NT2/D1 (cell line): ENCODE data around the gene FOXG1.

Experiments
- SUZ12 ChIP-seq: IDR thresholded peaks from 2 replicates; pipeline ENCODE4 v1.6.1; 2011; ENCODE audit not compliant: insufficient read length, insufficient read depth; ENCODE audit errors: extremely low read depth
- ZNF274 ChIP-seq: IDR thresholded peaks from 2 replicates; pipeline ENCODE4 v1.6.1; 2011; ENCODE audit warnings: mild to moderate bottlenecking, low read depth, low read length

- no peak for TF ChIP-seq SUZ12
- TF ChIP-seq ZNF274 = no peak
These were observed 3.6 kb upstream of the FOXG1 start for GRCh38 chr14:28762955-28763326.
